Gastroesophageal sphincter (tissue), 3 donors: ENCODE results near the gene NISCH.

Source experiments
- EP300 ChIP-seq: sonication (generic); formaldehyde crosslinking; IDR thresholded peaks from one replicate; pipeline ENCODE4 v1.6.1; 2017; ENCODE audit warnings: antibody characterized with exemption, mild to moderate bottlenecking
- POLR2A ChIP-seq, 2 donors: fragments of 450-650 bp; IDR thresholded peaks; one replicate each; pipeline ENCODE4 v1.6.1; 2017; ENCODE audit warnings: antibody characterized with exemption in 2 of 2, mild to moderate bottlenecking in 2 of 2, moderate library complexity in 1 of 2
- POLR2AphosphoS5 ChIP-seq: sonication (generic); formaldehyde crosslinking; IDR thresholded peaks from one replicate; pipeline ENCODE4 v1.6.1; 2017; ENCODE audit warnings: antibody characterized with exemption
- TF ChIP-seq, protein P1 (sequence below), 4 experiments: fragments of 200-600 bp in 2 of 4; fragments of 450-650 bp in 2 of 4; sonication (generic) in 1 of 4; IDR thresholded peaks; one replicate each; pipeline ENCODE4 v1.5.1; 2017 to 2019; ENCODE audit warnings: antibody characterized with exemption in 4 of 4, mild to moderate bottlenecking in 2 of 4, moderate library complexity in 2 of 4

DNA sequence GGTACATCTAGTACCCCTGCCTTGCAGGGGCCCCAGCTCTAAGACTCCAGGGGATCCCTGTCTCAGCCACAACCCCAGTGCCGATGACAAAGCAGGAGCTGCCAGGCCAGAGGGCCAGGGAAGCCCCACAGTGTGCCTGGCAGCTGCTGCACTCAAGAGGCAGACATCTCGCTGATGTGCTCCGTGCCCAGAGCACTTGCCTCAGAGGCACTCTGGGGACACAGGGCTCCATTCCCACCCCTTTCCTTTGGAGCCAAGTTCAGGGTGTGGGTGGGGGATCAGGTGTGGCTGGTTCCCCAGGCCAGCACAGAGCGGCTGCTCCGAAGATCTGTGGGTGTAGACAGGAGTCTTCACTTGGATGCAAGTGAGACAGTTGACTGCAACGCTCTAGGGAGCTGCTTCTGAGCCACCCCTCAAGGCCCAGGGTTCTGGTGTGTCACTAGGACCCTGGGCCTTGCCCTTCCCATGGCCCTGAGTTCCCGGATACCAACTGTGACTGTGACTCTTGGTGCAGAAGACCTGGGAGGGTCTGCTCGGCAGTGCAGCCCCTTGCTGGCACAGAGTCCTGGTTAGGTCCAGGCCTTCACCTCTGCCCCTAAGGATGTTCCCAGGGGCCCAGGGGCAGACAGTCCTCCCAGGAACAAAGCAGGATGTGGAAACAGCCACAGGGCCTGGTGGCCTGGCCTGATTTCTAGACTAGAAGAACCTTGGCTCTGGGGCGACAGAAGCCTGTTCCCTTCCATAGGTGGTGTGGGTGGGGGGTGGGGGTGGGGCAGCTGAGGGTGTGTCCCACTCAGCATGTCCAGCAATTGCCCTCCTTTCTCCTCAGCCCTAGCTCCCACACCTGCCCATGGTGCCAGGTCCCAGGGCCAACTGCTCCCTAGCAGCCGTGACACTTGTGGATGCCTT, 75.8 kb downstream of the NISCH start:
- TF ChIP-seq, protein P1, sequence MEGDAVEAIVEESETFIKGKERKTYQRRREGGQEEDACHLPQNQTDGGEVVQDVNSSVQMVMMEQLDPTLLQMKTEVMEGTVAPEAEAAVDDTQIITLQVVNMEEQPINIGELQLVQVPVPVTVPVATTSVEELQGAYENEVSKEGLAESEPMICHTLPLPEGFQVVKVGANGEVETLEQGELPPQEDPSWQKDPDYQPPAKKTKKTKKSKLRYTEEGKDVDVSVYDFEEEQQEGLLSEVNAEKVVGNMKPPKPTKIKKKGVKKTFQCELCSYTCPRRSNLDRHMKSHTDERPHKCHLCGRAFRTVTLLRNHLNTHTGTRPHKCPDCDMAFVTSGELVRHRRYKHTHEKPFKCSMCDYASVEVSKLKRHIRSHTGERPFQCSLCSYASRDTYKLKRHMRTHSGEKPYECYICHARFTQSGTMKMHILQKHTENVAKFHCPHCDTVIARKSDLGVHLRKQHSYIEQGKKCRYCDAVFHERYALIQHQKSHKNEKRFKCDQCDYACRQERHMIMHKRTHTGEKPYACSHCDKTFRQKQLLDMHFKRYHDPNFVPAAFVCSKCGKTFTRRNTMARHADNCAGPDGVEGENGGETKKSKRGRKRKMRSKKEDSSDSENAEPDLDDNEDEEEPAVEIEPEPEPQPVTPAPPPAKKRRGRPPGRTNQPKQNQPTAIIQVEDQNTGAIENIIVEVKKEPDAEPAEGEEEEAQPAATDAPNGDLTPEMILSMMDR (IDR thresholded peaks at IDR 0.05) = no peak
- TF ChIP-seq POLR2A (IDR thresholded peaks at IDR 0.05) (no peak), POLR2AphosphoS5 (no peak), EP300 (no peak)
